ENCODE measurements around the gene VEGFA.

VEGFA gene

GRCh38 chr6:43826730-43827129 lies 56.7 kb downstream of the VEGFA start:
- no peak for DNase-seq

- DNase-seq = no peak
These were observed 57.9 kb downstream of the VEGFA start for GRCh38 chr6:43827898-43828297.

GRCh38 chr6:43828711-43829110 lies 58.7 kb downstream of the VEGFA start:
- no peak for DNase-seq

GRCh38 chr6:43829470-43829869 lies 59.5 kb downstream of the VEGFA start:
- DNase-seq = no peak

GRCh38 chr6:43830775-43831174 lies 60.8 kb downstream of the VEGFA start:
- no peak for DNase-seq

- no peak for DNase-seq
These were observed 61.2 kb downstream of the VEGFA start for GRCh38 chr6:43831191-43831590.

GRCh38 chr6:43833223-43833995 lies 63.4 kb downstream of the VEGFA start:
- peak; percentile 60 for DNase-seq

GRCh38 chr6:43833996-43834390 lies 64.0 kb downstream of the VEGFA start:
- no peak for DNase-seq

GRCh38 chr6:43834528-43835155 lies 64.6 kb downstream of the VEGFA start:
- no peak for DNase-seq

- peak; percentile 43 for DNase-seq
These were observed 65.9 kb downstream of the VEGFA start for GRCh38 chr6:43835872-43836419.
